Stomach smooth muscle (tissue), 2 donors: ENCODE measurements around the gene PPP2R2C.

Experiments
- H3K27ac ChIP-seq: one replicate; pipeline ENCODE4 v1.7.0; 2013; ENCODE audit warnings: mild to moderate bottlenecking, low read length, inconsistent platforms
- H3K27me3 ChIP-seq, 2 donors: one replicate each; pipeline ENCODE4 v1.7.0; 2013; ENCODE audit warnings: low read length in 2 of 2; ENCODE audit not compliant: insufficient read depth in 2 of 2, control insufficient read depth in 1 of 2
- H3K36me3 ChIP-seq, 2 donors: one replicate each; pipeline ENCODE4 v1.7.0; 2013; ENCODE audit warnings: low read length in 2 of 2; ENCODE audit not compliant: control insufficient read depth in 2 of 2, insufficient read depth in 2 of 2
- H3K4me1 ChIP-seq: one replicate; pipeline ENCODE4 v1.7.0; 2013; ENCODE audit warnings: low read length; ENCODE audit not compliant: control insufficient read depth, insufficient read depth
- H3K4me3 ChIP-seq, 2 donors: one replicate each; pipeline ENCODE4 v1.7.0; 2013; ENCODE audit warnings: low read length in 2 of 2
- H3K9ac ChIP-seq, 2 donors: one replicate each; pipeline ENCODE4 v1.7.0; 2013; ENCODE audit warnings: low read length in 2 of 2, mild to moderate bottlenecking in 1 of 2
- H3K9me3 ChIP-seq, 2 donors: one replicate each; pipeline ENCODE4 v1.7.0; 2013; ENCODE audit warnings: low read length in 2 of 2; ENCODE audit not compliant: control insufficient read depth in 2 of 2
- donor health status: healthy.
- donor health status: Pancreatic carcinoma.

PPP2R2C gene

GRCh38 chr4:6415031-6415705 lies 57.2 kb downstream of the PPP2R2C start:
- peaks cover 0 to 4% of the 10 kb centered on the region in 2 donors for H3K9me3 ChIP-seq
- no peak overlapping the region for H3K27ac ChIP-seq
- no peak overlapping the region for H3K4me3 ChIP-seq
- H3K27me3 ChIP-seq = peaks cover 17 to 25% of the 10 kb centered on the region in 2 donors
- H3K9ac ChIP-seq = no peak overlapping the region
- H3K4me1 ChIP-seq = no peaks in the 10 kb centered on the region
- no peaks in the 10 kb centered on the region for H3K36me3 ChIP-seq

- Histone ChIP-seq H3K36me3 (no peaks in the 10 kb centered on the region), H3K4me1 (no peaks in the 10 kb centered on the region), H3K9ac (no peak overlapping the region), H3K27ac (no peak overlapping the region), H3K9me3 (peaks cover 0 to 4% of the 10 kb centered on the region in 2 donors), H3K4me3 (no peak overlapping the region), H3K27me3 (peaks cover 17 to 25% of the 10 kb centered on the region in 2 donors)
Measured at GRCh38 chr4:6414578-6414977, 57.8 kb downstream of the PPP2R2C start.

- Histone ChIP-seq H3K4me3 (no peak overlapping the region), H3K9ac (no peak overlapping the region), H3K27me3 (peaks cover 7 to 20% of the 10 kb centered on the region in 2 donors), H3K4me1 (no peaks in the 10 kb centered on the region), H3K27ac (no peak overlapping the region), H3K9me3 (peaks cover 0 to 4% of the 10 kb centered on the region in 2 donors), H3K36me3 (no peaks in the 10 kb centered on the region)
Measured at GRCh38 chr4:6410664-6411063, 61.8 kb downstream of the PPP2R2C start.

- Histone ChIP-seq H3K9me3 (peaks cover 0 to 4% of the 10 kb centered on the region in 2 donors), H3K36me3 (no peaks in the 10 kb centered on the region), H3K4me1 (no peaks in the 10 kb centered on the region), H3K27me3 (peaks cover 5 to 17% of the 10 kb centered on the region in 2 donors), H3K4me3 (no peak overlapping the region), H3K9ac (no peak overlapping the region), H3K27ac (no peak overlapping the region)
Measured at GRCh38 chr4:6410068-6410467, 62.3 kb downstream of the PPP2R2C start.

- H3K27me3 ChIP-seq = peaks cover 11 to 14% of the 10 kb centered on the region in 2 donors
- no peak overlapping the region for H3K4me3 ChIP-seq
- H3K36me3 ChIP-seq = no peaks in the 10 kb centered on the region
- peaks cover 0 to 4% of the 10 kb centered on the region in 2 donors for H3K9me3 ChIP-seq
- H3K9ac ChIP-seq = no peak overlapping the region
- no peaks in the 10 kb centered on the region for H3K4me1 ChIP-seq
- H3K27ac ChIP-seq = no peak overlapping the region
Measured at GRCh38 chr4:6409381-6409780, 63.0 kb downstream of the PPP2R2C start.

- H3K27me3 ChIP-seq = peaks cover 16 to 20% of the 10 kb centered on the region in 2 donors
- H3K4me3 ChIP-seq = no peak overlapping the region
- H3K4me1 ChIP-seq = no peaks in the 10 kb centered on the region
- H3K9me3 ChIP-seq = peaks cover 0 to 4% of the 10 kb centered on the region in 2 donors
- H3K36me3 ChIP-seq = no peaks in the 10 kb centered on the region
- no peak overlapping the region for H3K9ac ChIP-seq
- no peak overlapping the region for H3K27ac ChIP-seq
Measured at GRCh38 chr4:6408263-6408662, 64.2 kb downstream of the PPP2R2C start.

GRCh38 chr4:6405397-6405706 lies 67.1 kb downstream of the PPP2R2C start:
- peaks cover 35 to 39% of the 10 kb centered on the region in 2 donors for H3K27me3 ChIP-seq
- no peak overlapping the region for H3K27ac ChIP-seq
- no peak overlapping the region for H3K4me3 ChIP-seq
- H3K36me3 ChIP-seq = no peaks in the 10 kb centered on the region
- no peaks in the 10 kb centered on the region for H3K9me3 ChIP-seq
- H3K4me1 ChIP-seq = no peaks in the 10 kb centered on the region
- H3K9ac ChIP-seq = no peak overlapping the region

GRCh38 chr4:6404611-6405396 lies 67.6 kb downstream of the PPP2R2C start:
- H3K36me3 ChIP-seq = no peaks in the 10 kb centered on the region
- H3K27ac ChIP-seq = no peak overlapping the region
- peaks cover 35 to 39% of the 10 kb centered on the region in 2 donors for H3K27me3 ChIP-seq
- no peaks in the 10 kb centered on the region for H3K4me1 ChIP-seq
- H3K9me3 ChIP-seq = no peaks in the 10 kb centered on the region
- H3K9ac ChIP-seq = no peak overlapping the region
- H3K4me3 ChIP-seq = no peak overlapping the region

- H3K4me3 ChIP-seq = no peak overlapping the region
- no peaks in the 10 kb centered on the region for H3K4me1 ChIP-seq
- H3K27ac ChIP-seq = no peak overlapping the region
- H3K9me3 ChIP-seq = no peaks in the 10 kb centered on the region
- H3K9ac ChIP-seq = no peak overlapping the region
- H3K27me3 ChIP-seq = peaks cover 40 to 42% of the 10 kb centered on the region in 2 donors
- H3K36me3 ChIP-seq = no peaks in the 10 kb centered on the region
Measured at GRCh38 chr4:6403400-6403685, 69.1 kb downstream of the PPP2R2C start.

GRCh38 chr4:6402566-6403399 lies 69.6 kb downstream of the PPP2R2C start:
- Histone ChIP-seq H3K9ac (no peak overlapping the region), H3K4me3 (no peak overlapping the region), H3K27ac (no peak overlapping the region), H3K4me1 (no peaks in the 10 kb centered on the region), H3K36me3 (no peaks in the 10 kb centered on the region), H3K9me3 (no peaks in the 10 kb centered on the region), H3K27me3 (peaks cover 38 to 42% of the 10 kb centered on the region in 2 donors)
